Adipocyte (in vitro differentiated cells): Measurements from ENCODE around the gene RLN2.
"Not testable (repeated sequence)": the region's sequence is repeated elsewhere in the genome, so short reads cannot be mapped to it uniquely, and the experiment has no call there.

Source experiments
- DNase-seq: peaks from one replicate; pipeline ENCODE4 v3.0.0-alpha.2; 2015; ENCODE audit warnings: low read depth
- H3K27me3 ChIP-seq: replicated peaks from 2 replicates; pipeline ENCODE4 v1.7.0; 2013; ENCODE audit warnings: mild to moderate bottlenecking, low read length, moderate library complexity; ENCODE audit not compliant: control insufficient read depth, insufficient read depth
- H3K36me3 ChIP-seq: 2 replicates; pipeline ENCODE4 v1.7.0; 2013; ENCODE audit warnings: low read length, mild to moderate bottlenecking, moderate library complexity; ENCODE audit not compliant: control insufficient read depth, insufficient read depth, severe bottlenecking
- H3K4me1 ChIP-seq: 2 replicates; pipeline ENCODE4 v1.7.0; 2013; ENCODE audit warnings: mild to moderate bottlenecking, low read length, moderate library complexity; ENCODE audit not compliant: control insufficient read depth, insufficient read depth
- H3K4me3 ChIP-seq: 2 replicates; pipeline ENCODE4 v1.7.0; 2013; ENCODE audit warnings: mild to moderate bottlenecking, low read length, moderate library complexity
- H3K9ac ChIP-seq: 2 replicates; pipeline ENCODE4 v1.7.0; 2013; ENCODE audit warnings: mild to moderate bottlenecking, low read length, moderate library complexity
- H3K9me3 ChIP-seq: 2 replicates; pipeline ENCODE4 v1.7.0; 2013; ENCODE audit warnings: mild to moderate bottlenecking, low read length, moderate library complexity; ENCODE audit not compliant: control insufficient read depth

The RLN2 gene

DNA sequence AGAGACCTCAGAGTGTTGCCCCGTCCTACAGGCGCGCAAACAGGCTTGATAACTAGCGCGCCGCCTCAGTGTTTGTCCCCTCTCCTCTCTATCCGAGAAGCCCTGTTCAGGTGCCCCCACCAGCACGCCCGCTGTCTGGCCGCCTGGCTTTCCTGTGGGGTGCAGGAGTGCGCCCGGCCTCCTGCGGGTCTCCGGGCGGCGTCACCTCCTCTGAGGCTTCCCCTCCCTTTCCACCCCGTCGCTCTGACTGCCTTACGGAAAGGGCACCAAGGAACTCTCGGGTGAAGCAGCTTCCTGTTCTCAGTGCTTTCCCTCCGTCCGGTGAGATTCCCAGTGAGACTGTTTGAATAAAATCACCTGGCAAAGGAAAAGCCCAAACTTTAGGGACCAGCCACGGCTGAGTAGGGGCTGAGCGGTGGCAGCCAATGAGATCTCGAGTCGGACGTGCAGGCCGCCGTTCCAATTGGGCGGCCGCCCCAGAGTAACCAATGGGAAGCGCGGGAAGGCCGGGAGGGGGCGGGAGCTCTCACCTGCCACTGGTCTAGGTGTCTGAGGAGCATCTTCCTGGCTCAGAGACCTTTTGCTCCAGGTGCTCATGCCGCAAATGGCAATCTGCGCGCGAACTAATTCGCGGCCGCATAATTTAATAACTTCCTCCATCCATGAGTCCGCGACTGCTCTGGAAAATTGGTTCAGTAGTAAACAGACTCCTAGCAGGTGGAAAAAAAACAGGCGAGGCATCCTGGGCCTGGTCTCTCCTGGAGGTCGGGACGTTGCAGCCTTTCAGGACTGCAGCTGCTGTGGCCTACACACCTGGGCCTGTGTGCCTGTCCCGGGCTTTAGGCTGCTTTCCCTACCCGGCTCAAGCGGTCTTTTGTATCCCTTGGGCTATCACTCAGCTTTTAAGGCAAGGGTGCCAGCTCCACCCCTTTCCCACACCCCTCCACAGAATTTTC is at the start of gene RLN2:
TSS of gene RLN2 (minus strand) at position 877 of the 956 bp plus-strand sequence. CDS start at position 741, 136 bp downstream.
- H3K36me3 ChIP-seq, H3K4me3 ChIP-seq, H3K9ac ChIP-seq, H3K4me1 ChIP-seq, H3K27me3 ChIP-seq, H3K9me3 ChIP-seq, DNase-seq: not testable (repeated sequence)

GRCh38 chr9:5354184-5354583 is 49.7 kb upstream of the RLN2 start:
- Histone ChIP-seq H3K4me3 (no peak overlapping the region), H3K36me3 (no peaks in the 10 kb centered on the region), H3K27me3 (no peaks in the 10 kb centered on the region), H3K4me1 (no peaks in the 10 kb centered on the region), H3K9me3 (peaks cover 10% of the 10 kb centered on the region), H3K9ac (no peak overlapping the region)
- DNase-seq = no peak

DNA sequence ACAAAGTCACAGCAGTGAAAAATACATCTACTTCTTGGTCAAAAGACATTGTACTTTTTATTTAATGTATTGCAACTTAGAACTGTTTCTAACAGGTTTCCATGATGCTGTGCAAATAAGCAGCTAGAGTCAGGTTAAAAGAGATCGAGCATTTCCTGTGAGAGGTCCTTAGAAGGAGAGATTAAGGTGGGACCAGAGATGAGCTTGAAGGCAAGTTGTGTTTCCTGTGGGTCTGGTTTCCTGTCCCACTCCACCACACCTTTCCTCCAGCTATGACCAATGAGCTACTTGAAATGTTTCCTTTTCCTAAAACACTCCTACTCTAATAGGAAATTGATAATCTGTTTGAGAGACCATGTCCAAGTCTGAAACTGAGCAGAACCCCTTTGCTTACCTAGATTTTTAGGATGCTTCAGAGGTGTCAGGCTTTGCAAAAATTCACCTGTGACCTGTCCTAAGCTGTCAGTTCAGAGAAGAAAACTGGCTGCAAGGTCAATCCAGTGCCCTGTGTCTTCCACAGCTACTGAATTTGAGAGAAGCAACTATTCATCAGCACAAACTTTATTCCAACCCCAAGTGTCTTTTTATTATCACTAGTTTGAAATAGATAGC is 48.2 kb upstream of the RLN2 start:
- peaks cover 13% of the 10 kb centered on the region for H3K9me3 ChIP-seq
- H3K9ac ChIP-seq = no peak overlapping the region
- H3K27me3 ChIP-seq = no peaks in the 10 kb centered on the region
- no peak for DNase-seq
- H3K4me3 ChIP-seq = no peak overlapping the region
- no peaks in the 10 kb centered on the region for H3K36me3 ChIP-seq
- H3K4me1 ChIP-seq = no peaks in the 10 kb centered on the region

- H3K36me3 ChIP-seq, H3K27me3 ChIP-seq, DNase-seq, H3K9me3 ChIP-seq, H3K4me1 ChIP-seq, H3K9ac ChIP-seq, H3K4me3 ChIP-seq: not testable (repeated sequence)
These were observed 34.8 kb upstream of the RLN2 start, which contains the start of gene RLN1 for GRCh38 chr9:5338992-5339981. TSS of gene RLN1 (minus strand) at chr9:5339876. CDS start at chr9:5339746, 130 bp downstream.

- Histone ChIP-seq H3K4me3 (no peak overlapping the region), H3K27me3 (no peaks in the 10 kb centered on the region), H3K4me1 (no peaks in the 10 kb centered on the region), H3K36me3 (no peaks in the 10 kb centered on the region), H3K9ac (no peak overlapping the region), H3K9me3 (no peaks in the 10 kb centered on the region)
- DNase-seq = no peak
These were observed 32.2 kb upstream of the RLN2 start for GRCh38 chr9:5336688-5337087.

DNA sequence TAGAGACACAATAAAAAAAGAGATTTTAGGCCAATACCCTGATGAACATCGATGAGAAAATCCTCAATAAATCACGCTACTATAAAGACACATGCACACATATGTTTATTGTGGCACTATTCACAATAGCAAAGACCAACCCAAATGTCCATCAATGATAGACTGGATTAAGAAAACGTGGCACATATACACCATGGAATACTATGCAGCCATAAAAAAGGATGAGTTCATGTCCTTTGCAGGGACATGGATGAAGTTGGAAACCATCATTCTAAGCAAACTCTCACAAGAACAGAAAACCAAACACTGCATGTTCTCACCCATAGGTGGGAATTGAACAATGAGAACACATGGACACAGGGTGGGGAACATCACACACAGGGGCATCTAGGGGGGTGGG is 26.8 kb upstream of the RLN2 start:
- not testable (repeated sequence) for H3K36me3 ChIP-seq, H3K4me3 ChIP-seq, H3K9ac ChIP-seq, H3K27me3 ChIP-seq, DNase-seq, H3K9me3 ChIP-seq, H3K4me1 ChIP-seq

DNA sequence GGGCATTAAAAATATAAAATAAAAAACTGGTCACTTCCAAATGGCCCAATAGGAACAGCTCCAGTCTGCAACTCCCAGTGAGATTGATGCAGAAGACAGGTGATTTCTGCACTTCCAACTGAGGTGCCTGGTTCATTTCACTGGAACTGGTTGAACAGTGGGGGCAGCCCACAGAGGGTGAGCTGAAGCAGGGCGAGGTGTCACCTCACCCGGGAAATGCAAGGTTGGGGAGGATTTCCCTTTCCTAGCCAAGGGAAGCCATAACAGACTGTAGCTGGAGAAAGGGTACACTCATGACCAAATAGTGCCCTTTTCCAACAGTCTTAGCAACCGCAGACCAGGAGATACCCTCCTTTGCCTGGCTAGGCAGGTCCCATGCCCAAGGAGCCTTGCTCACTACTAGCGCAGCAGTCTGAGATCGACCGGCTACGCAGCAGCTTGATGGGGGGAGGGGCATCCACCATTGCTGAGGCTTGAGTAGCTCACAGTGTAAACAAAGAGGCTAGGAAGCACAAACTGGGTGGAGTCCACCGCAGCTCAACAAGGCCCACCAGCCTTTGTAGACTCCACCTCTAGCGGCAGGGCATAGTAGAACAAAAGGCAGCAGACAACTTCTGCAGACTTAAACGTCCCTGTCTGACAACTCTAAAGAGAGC is 22.5 kb upstream of the RLN2 start:
- no peak for DNase-seq
- Histone ChIP-seq H3K36me3 (no peaks in the 10 kb centered on the region), H3K4me3 (no peak overlapping the region), H3K27me3 (no peaks in the 10 kb centered on the region), H3K9ac (no peak overlapping the region), H3K4me1 (no peaks in the 10 kb centered on the region), H3K9me3 (no peaks in the 10 kb centered on the region)

DNA sequence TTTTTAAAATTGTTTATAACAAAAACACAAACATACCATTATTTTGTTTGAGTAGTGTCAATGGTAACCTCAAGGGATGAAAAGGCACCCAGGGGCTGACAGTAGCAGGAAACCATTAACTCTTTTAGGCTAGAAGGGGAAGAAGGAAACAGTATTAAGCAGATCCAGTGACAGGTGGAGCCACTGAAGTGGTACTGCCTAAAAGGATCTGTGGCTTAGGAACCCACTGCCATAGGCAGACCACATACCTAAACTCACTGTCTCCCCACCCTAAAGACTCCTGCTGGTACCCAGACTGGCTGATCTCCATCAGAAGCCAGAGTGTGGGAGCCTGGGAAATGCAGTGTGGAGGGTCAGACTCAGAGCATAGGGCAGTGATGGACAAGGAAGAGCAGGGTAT is 21.7 kb upstream of the RLN2 start:
- Histone ChIP-seq H3K4me3 (no peak overlapping the region), H3K27me3 (no peaks in the 10 kb centered on the region), H3K9me3 (no peaks in the 10 kb centered on the region), H3K4me1 (no peaks in the 10 kb centered on the region), H3K36me3 (no peaks in the 10 kb centered on the region), H3K9ac (no peak overlapping the region)
- DNase-seq = no peak

DNA sequence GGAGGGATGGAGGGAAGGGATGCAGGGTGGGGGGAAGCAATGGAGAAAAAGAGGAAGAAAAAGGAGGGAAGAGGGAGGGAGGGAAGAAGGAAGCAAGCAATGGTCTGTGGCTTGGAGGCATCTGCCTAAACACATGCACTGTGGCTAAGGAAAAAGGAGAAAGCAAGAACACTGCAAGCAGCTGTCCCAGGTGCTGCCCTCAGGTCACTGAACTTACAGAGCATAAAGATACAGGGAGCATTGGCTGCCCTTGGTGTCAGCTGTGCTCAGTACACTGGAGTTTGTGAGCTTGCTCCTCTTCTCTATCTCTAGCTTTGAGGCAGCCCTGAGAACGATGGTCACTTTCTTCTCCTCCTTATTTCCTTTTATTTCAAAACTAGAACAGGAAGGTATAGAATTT is 17.1 kb upstream of the RLN2 start:
- not testable (repeated sequence) for H3K4me1 ChIP-seq, H3K4me3 ChIP-seq, H3K27me3 ChIP-seq, H3K36me3 ChIP-seq, H3K9me3 ChIP-seq, DNase-seq, H3K9ac ChIP-seq

GRCh38 chr9:5321058-5321457 is 16.5 kb upstream of the RLN2 start:
- Histone ChIP-seq H3K9me3 (peaks cover under 1% of the 10 kb centered on the region), H3K4me3 (no peak overlapping the region), H3K36me3 (no peaks in the 10 kb centered on the region), H3K27me3 (no peaks in the 10 kb centered on the region), H3K4me1 (no peaks in the 10 kb centered on the region), H3K9ac (no peak overlapping the region)
- peak; percentile 21 for DNase-seq
